Mononuclear cell (primary cell): ENCODE data around the gene C20orf204. TPM values are rescaled to one million over a fixed set of nuclear protein-coding genes. Genes with fewer than 3 reads are reported as not detected.
"Not testable (repeated sequence)": the region's sequence is repeated elsewhere in the genome, so short reads cannot be mapped to it uniquely, and the experiment has no call there.

Experiments
- H3K27me3 ChIP-seq: 2 replicates; pipeline ENCODE4 v1.6.0; 2011; ENCODE audit warnings: low read length, control low read depth; ENCODE audit not compliant: insufficient read depth
- H3K4me1 ChIP-seq: 2 replicates; pipeline ENCODE4 v1.5.1; 2011; ENCODE audit warnings: mild to moderate bottlenecking, low read length, control low read depth; ENCODE audit not compliant: insufficient read depth
- H3K4me3 ChIP-seq: 2 replicates; pipeline ENCODE4 v1.5.1; 2011; ENCODE audit warnings: mild to moderate bottlenecking, low read length, moderate library complexity
- H3K9me3 ChIP-seq: 2 replicates; pipeline ENCODE4 v1.5.1; 2011; ENCODE audit warnings: low read depth, mild to moderate bottlenecking, control low read depth, low read length
- total RNA-seq: library from RNA; depleted of rRNA; stranded (reverse); fragments of >200 nt; gene quantifications from one replicate; pipeline ENCODE4 v1.2.3, GENCODE V29; 2012

C20orf204 gene
- 2.9 TPM for total RNA-seq

- Histone ChIP-seq H3K9me3 (no peaks in the 10 kb centered on the region), H3K4me1 (peaks cover 58% of the 10 kb centered on the region), H3K4me3 (no peak within 1 kb of the TSS)
Observed at GRCh38 chr20:64035933-64036345, at the start of gene C20orf204. TSS of gene C20orf204 (plus strand) at chr20:64036182. CDS start at chr20:64036324, 142 bp downstream.

GRCh38 chr20:64000906-64001305, 35.1 kb upstream of the C20orf204 start:
- no peak overlapping the region for H3K4me3 ChIP-seq
- no peaks in the 10 kb centered on the region for H3K4me1 ChIP-seq
- no peaks in the 10 kb centered on the region for H3K9me3 ChIP-seq
- no peaks in the 10 kb centered on the region for H3K27me3 ChIP-seq

More at GRCh38 chr20:64035933-64036345, at the start of gene C20orf204:
- H3K27me3 ChIP-seq: peaks cover 18% of the 10 kb centered on the region

- H3K4me3 ChIP-seq: no peak overlapping the region
- no peaks in the 10 kb centered on the region for H3K9me3 ChIP-seq
Observed at GRCh38 chr20:64001607-64002011, 34.4 kb upstream of the C20orf204 start.

GRCh38 chr20:64003960-64004725, 31.8 kb upstream of the C20orf204 start:
- Histone ChIP-seq H3K4me1 (no peaks in the 10 kb centered on the region), H3K9me3 (no peaks in the 10 kb centered on the region), H3K27me3 (no peaks in the 10 kb centered on the region), H3K4me3 (no peak overlapping the region)

More at GRCh38 chr20:64001607-64002011, 34.4 kb upstream of the C20orf204 start:
- H3K27me3 ChIP-seq: no peaks in the 10 kb centered on the region
- no peaks in the 10 kb centered on the region for H3K4me1 ChIP-seq

- Histone ChIP-seq H3K4me1 (peaks cover 5% of the 10 kb centered on the region), H3K27me3 (no peaks in the 10 kb centered on the region), H3K4me3 (no peak overlapping the region), H3K9me3 (no peaks in the 10 kb centered on the region)
Observed at GRCh38 chr20:64005394-64005793, 30.6 kb upstream of the C20orf204 start.

- H3K4me3 ChIP-seq: no peak overlapping the region
- no peaks in the 10 kb centered on the region for H3K27me3 ChIP-seq
- H3K9me3 ChIP-seq: no peaks in the 10 kb centered on the region
- peaks cover 12% of the 10 kb centered on the region for H3K4me1 ChIP-seq
Observed at GRCh38 chr20:64006490-64006889, 29.5 kb upstream of the C20orf204 start.

GRCh38 chr20:64006902-64007301, 29.1 kb upstream of the C20orf204 start:
- no peaks in the 10 kb centered on the region for H3K27me3 ChIP-seq
- H3K4me1 ChIP-seq: peaks cover 12% of the 10 kb centered on the region
- H3K9me3 ChIP-seq: no peaks in the 10 kb centered on the region
- H3K4me3 ChIP-seq: no peak overlapping the region

- H3K4me1 ChIP-seq: peaks cover 27% of the 10 kb centered on the region
- H3K9me3 ChIP-seq: no peaks in the 10 kb centered on the region
Observed at GRCh38 chr20:64009811-64010387, 26.1 kb upstream of the C20orf204 start.

GRCh38 chr20:64010711-64011237, 25.2 kb upstream of the C20orf204 start:
- H3K27me3 ChIP-seq: no peaks in the 10 kb centered on the region
- no peaks in the 10 kb centered on the region for H3K9me3 ChIP-seq
- no peak overlapping the region for H3K4me3 ChIP-seq
- peaks cover 27% of the 10 kb centered on the region for H3K4me1 ChIP-seq

More at GRCh38 chr20:64009811-64010387, 26.1 kb upstream of the C20orf204 start:
- no peaks in the 10 kb centered on the region for H3K27me3 ChIP-seq
- no peak overlapping the region for H3K4me3 ChIP-seq

- Histone ChIP-seq H3K4me3 (no peak overlapping the region), H3K27me3 (no peaks in the 10 kb centered on the region), H3K9me3 (no peaks in the 10 kb centered on the region), H3K4me1 (peaks cover 27% of the 10 kb centered on the region)
Observed at GRCh38 chr20:64011366-64011779, 24.6 kb upstream of the C20orf204 start.

GRCh38 chr20:64012385-64013154, 23.4 kb upstream of the C20orf204 start:
- H3K9me3 ChIP-seq, H3K27me3 ChIP-seq, H3K4me3 ChIP-seq: not testable (repeated sequence)
- H3K4me1 ChIP-seq: peaks cover 27% of the 10 kb centered on the region

GRCh38 chr20:64015635-64016034, 20.3 kb upstream of the C20orf204 start:
- Histone ChIP-seq H3K27me3 (no peaks in the 10 kb centered on the region), H3K4me3 (no peak overlapping the region), H3K4me1 (peaks cover 23% of the 10 kb centered on the region), H3K9me3 (no peaks in the 10 kb centered on the region)

- H3K9me3 ChIP-seq: no peaks in the 10 kb centered on the region
- no peaks in the 10 kb centered on the region for H3K4me1 ChIP-seq
- H3K4me3 ChIP-seq: no peak overlapping the region
- no peaks in the 10 kb centered on the region for H3K27me3 ChIP-seq
Observed at GRCh38 chr20:64021124-64021975, 14.6 kb upstream of the C20orf204 start.

- Histone ChIP-seq H3K4me3 (no peak overlapping the region), H3K27me3 (no peaks in the 10 kb centered on the region), H3K9me3 (no peaks in the 10 kb centered on the region), H3K4me1 (no peaks in the 10 kb centered on the region)
Observed at GRCh38 chr20:64022671-64023360, 13.2 kb upstream of the C20orf204 start.
